Muscle of back (tissue), 13 donors: ENCODE results near the gene C14orf39. TPM values are rescaled to one million over a fixed set of nuclear protein-coding genes. Genes with fewer than 3 reads are reported as not detected.

Experiments used
- DNase-seq, 3 donors: peaks; one replicate each; pipeline versions ENCODE4 v3.0.0 to v3.0.0-alpha.2; 2013
- long read RNA-seq, 9 donors: transcript quantifications; one replicate each; lab custom pipeline, GENCODE V29; 2026
- polyA plus RNA-seq, 10 donors: library from polyadenylated mRNA; unstranded; fragments of 120-200 nt; gene quantifications; one replicate each; pipeline ENCODE4 v1.2.1, GENCODE V29; 2013; ENCODE audit not compliant: insufficient read length in 10 of 10

C14orf39 gene, protein sequence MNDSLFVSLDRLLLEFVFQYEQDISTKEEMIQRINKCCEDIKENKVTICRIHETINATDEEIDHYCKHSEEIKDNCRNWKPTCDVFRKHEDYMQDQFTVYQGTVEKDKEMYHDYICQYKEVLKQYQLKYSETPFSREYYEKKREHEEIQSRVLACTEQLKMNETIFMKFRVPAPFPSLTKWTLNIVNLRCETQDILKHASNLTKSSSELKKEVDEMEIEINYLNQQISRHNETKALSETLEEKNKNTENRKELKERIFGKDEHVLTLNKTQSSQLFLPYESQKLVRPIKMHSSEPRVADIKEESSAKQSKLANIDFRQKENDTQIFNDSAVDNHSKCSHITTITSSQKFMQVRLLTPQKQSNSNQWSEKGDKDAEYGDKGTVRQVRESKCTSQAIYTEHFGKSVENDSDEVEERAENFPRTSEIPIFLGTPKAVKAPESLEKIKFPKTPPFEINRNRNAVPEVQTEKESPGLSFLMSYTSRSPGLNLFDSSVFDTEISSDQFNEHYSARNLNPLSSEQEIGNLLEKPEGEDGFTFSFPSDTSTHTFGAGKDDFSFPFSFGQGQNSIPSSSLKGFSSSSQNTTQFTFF
- polyA plus RNA-seq: 1 to 10 TPM in 7 of 10 donors, under 1 TPM in 3; 0.78 to 3.1 (median 1.4) TPM
- long read RNA-seq, donor 1: 0 reads
- long read RNA-seq, donor 2: 0 reads
- long read RNA-seq, donor 3: 0 reads
- long read RNA-seq, donor 4: 0 reads
- long read RNA-seq, donor 5: 0 reads
- long read RNA-seq, donor 6: 0 reads
- long read RNA-seq, donor 7: 0 reads
- long read RNA-seq, donor 8, partial matches to known transcripts: 16 of 16 reads
- long read RNA-seq, donor 8, other reads (novel, unspliced or antisense): 0 of 16 reads
- long read RNA-seq, donor 9: 0 reads

DNA sequence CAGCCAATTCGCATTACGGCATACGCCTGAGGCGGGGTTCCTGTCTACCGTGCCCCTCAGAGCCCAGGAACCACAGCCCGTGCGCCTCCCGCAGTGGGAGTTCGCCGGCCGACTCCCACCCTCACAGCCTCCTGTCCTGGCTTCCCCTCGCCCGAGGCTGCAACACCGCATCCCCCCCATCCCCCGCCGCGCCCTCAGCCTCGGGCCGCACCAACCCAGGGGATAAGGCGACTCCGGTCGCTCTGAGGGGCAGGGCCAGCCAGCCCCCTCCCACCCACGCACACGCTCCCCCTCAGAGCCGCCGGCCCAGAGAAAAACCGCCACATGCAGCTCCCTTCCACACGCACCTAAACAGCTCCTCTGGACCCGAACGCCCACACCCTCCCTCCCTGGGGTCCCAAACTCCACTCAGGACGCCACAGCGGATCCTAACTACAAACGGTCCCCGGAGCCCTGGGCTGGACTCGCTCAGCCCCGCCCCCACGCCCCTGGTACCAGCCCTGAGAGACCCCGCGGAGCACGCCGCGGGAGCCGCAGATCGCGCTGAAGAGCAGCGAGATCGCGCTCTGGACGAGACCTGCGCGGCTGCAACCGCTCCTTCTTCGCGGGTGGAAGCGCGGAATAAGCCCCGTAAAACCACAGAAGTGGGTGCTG, at the start of gene C14orf39:
Gene C14orf39, minus strand, starts transcription at position 466 of the 654 bp plus-strand sequence. CDS start 985 bp downstream, outside the sequence.
- peak; percentile 42 to 90 (median 71) for DNase-seq

- no peak for DNase-seq
These were observed 46.6 kb upstream of the C14orf39 start for GRCh38 chr14:60532442-60532841.

DNA sequence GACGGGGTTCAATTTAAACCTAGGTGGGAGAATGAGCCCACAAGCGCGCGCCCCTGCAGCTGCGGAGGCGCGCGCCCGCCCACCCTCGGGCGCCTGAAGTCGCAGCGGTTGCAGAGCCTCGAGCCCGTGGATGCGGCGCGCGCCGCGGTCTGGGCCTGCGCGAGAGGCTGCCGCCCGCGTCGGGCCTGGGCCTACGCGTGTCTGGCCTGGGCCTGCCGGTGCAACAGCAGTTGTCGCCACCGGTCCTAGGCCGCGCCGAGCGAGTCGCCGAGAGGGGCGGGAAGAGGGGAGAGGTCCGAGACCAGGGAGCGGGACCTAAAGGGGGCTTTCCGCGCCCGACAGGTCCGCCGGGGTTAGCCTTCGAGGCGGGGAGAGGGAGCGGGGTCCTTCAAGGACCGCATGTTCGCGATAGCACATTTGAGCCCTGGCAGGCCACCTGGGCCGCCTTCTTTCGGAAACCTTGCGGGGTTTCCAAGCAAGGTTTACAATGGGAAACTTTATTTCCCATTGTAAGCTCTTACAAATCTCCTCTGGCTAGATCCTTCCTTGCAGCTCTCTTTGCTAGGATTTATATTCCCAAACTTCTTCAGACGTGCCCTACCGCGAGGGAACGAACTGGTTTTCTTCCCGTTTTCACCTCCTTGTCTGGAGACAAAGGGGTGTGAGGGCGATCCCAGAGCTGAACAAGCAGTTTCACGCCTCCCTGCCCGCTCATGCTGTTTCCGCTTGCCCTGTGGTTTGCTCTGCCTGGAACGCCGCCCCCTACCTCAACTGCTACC, 29.8 kb upstream of the C14orf39 start:
- peak in 2 of 3 donors; percentile 46 to 79 for DNase-seq

DNA sequence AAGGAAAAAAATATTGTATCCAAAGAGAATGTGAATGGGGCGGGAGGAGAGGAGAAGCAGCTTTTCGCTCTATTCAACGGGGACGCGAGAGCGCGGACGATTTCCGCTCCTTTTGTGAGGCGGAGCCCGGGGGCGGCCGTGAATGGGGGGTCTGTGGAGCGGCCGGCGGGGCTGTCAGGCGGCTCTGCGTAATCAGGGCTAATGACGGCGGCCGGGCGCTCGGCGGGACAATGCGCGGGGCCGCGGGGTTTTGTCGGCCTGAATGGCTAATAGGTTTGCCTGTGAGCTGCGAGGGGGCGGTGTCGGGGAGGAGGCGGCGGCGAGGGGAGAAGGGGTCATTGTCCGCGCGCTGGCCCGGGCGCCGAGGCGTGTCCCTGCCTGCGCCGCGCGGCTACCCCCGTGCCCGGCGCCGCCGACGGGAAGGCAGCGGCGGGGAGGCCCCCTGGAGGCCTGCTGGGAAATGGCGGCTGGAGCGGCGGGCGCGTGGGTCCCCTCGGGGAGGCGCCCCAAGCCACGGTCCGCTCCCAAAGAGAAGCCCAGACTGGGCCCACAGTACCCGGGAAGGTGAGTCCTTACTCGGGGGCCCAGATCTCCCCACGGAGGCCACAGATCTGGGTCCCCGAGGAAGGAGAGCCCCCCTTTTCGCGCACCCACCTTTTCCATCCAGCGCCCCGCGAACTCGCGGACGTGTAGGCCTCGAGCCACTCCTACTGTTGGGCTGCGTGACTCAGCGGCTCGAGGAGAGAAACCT, 29.1 kb upstream of the C14orf39 start:
- DNase-seq: peak in 2 of 3 donors; percentile 42 to 84

DNA sequence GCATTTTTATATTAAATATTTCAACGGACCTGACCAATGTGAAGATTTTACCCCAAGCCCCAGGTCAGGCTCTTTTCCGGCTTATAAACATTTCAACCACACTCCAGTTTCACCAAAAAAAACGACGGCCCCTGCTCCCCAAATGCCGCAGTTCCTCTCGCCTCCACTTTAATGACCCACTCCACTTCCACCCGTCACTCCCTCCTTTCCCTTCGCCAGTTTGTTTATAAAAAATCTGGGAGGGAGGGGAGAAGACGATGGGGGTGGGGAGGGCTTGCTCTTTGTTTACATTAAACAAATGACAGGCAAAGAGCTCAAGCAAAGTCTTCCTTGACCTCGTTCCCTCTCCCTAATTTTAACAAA, 28.5 kb upstream of the C14orf39 start:
- no peak for DNase-seq

DNA sequence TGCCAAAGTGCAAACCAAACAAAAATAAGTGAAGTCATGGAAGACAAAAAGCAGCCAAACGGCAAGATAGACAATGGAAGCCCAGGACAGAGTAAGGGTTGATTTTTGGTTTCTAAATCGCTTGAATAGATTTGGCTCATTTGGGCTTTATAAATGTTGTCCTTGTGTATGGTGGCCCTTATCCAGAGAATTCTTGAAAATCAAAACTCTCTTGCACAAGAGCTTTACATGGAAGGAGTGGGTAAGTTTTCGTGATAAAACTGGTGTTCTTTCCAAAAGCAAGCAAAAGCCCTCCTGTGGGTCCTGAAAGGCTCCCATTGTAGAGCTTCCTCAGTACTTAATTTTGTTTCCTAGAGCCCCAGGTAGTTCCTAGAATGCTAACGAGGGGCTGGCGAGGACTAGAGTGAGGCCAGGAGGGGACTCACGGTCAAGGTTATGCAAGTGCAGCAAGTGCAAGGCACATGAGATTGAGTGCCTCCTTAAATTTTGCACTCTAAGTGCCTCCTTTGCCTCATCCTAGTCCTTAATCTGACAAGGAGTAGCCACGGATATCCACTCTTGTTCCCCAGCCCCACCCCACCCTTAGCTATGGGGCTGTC, 27.2 kb upstream of the C14orf39 start:
- DNase-seq: peak in 1 of 3 donors; percentile 33

DNA sequence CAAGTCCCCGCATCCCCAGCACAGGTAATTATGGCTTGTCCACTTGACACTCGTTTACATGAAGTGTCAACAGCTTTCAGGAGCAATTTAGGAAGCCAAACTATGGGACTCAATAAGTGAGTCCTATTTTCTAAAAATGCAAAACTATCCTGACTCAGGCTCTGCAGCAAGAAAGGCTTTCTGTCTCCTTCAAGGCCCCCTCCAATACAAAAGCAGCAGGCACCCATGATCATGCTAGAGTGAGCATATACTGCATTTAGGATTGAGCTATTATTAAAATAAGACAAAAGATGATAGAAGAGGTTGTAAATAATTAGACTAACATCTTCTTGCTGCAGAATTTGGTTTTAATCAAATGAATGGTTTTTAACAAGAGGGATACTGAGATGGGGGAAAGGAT, 26.3 kb upstream of the C14orf39 start:
- peak in 1 of 3 donors; percentile 48 for DNase-seq

GRCh38 chr14:60510951-60511599, 25.2 kb upstream of the C14orf39 start:
- peak in 1 of 3 donors; percentile 60 for DNase-seq

DNA sequence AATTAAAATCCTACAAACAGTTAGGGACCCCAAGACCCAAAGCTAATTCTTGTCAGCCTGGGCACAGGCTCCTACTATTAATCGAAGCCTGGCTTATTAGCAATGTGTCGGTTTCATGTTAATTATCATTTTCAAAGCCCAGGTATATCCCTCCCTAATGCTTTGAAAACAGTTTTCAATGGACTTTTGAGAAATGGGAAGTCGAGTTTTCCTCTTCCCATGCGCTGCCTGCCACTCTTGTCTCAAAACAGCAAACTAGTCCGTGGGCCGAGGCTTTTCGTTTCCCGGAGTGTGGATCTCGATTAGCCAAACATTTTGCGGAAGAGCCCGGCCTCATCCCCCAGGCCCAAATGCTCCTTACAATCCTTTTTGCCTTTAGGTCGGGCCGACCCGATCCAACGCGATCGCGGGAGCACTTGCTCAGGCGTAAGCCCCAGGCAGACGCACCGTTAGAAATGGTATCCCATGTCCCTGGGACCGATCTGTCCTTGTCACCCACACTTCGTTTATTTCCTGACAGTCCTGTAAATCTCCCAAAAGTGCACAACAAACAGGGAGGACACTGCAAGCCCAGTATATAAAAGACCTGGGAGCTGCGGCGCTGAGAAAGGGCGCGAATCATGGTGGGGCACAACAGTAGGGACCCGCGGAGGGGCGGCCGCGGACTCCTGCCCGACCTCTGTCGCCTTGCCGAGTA, 24.5 kb upstream of the C14orf39 start:
- DNase-seq: peak in 1 of 3 donors; percentile 51

DNA sequence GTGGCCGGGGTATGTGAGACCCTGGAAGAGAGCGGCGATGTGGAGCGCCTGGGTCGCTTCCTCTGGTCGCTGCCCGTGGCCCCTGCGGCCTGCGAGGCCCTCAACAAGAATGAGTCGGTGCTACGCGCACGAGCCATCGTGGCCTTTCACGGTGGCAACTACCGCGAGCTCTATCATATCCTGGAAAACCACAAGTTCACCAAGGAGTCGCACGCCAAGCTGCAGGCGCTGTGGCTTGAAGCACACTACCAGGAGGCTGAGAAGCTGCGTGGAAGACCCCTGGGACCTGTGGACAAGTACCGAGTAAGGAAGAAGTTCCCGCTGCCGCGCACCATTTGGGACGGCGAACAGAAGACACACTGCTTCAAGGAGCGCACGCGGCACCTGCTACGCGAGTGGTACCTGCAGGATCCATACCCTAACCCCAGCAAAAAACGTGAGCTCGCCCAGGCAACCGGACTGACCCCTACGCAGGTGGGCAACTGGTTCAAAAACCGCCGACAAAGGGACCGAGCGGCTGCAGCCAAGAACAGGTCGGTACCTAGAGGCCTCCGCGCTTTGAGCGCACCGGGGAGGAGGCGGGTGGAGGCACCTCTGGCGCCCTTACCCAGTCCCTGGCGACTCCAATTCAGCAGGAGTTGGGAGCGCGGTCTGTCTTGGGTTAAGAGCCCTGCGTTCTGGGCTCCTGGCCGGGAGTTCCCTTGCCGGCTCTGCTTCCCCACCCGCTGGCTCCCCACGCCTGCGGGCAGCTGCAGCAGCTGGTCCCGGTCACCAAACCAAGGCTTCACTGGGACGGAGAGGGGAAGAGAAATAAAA, 23.8 kb upstream of the C14orf39 start:
- peak in 1 of 3 donors; percentile 43 for DNase-seq

- peak in 1 of 3 donors; percentile 64 for DNase-seq
These were observed 23.0 kb upstream of the C14orf39 start, which contains the start of gene SIX6 for GRCh38 chr14:60508707-60509437. SIX6 (plus strand) TSS chr14:60509146; CDS start chr14:60509399, 253 bp downstream.

- peak in 1 of 3 donors; percentile 48 for DNase-seq
These were observed 22.5 kb upstream of the C14orf39 start for GRCh38 chr14:60508363-60508706.

DNA sequence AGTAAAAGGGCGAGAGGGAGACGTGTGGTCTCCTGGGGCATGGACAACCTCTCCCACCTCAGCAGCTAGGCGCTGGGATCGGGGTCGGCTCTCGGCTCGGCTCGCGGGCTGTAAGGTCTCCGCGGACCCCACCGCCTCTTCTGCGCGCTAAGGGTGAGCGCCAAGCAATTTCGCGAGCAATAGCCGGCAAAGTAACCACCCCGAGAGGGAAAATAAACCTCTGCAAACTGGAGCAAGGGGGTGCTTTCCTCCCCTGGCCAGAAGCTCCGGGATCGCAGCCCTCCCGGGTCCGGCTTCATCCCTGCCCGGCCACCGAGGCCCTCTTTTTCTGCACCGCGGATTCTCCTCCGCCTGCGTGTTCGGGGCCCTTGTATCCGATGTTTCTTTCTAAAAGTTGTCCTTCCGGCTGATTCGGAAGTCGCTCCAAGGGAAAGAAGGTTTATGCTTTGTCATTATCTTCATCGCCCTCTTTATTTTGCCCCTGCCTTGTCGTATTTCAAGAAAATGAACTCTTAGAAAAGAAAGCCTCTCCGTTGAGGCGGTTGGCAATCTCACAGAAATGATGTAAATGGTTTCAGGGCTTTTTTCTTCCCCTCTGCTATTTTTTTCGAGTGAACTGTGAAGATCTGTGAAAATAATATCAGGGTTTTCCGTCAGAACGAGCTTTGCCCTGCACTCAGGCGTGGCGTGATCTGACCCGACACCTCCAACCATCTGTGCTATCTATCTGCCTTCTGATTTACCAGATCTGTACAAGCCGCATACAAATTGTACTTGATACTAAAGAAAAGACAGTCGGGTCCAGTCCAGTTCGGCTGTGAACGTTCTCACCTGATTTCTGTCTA, 21.3 kb upstream of the C14orf39 start:
- peak in 1 of 3 donors; percentile 56 for DNase-seq

DNA sequence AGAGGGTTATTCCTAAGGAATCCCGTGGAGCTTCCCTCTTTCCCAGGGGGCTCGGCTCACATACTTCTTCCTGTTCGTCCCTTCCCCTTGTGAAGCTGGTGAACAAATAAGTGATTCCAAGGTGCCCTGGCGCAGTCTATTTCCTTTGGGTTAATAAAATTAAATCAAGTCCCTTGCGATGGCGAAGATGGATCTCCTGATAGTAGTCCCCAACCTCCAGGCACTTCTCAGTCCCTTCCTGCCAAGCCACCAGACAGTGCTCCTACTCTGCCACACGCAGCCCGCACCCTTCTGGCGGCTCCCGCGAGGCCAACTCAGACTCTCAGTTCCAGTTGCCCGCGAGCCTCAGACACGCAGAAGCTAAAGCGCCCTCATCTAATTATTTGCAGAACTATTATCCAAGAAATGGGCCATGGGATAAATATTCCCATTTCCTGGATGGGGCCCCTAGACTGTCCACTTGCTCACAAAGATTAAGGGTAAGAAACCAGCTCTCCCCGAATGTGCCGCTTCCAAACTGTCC, 20.7 kb upstream of the C14orf39 start:
- peak in 1 of 3 donors; percentile 14 for DNase-seq

- no peak for DNase-seq
These were observed 20.1 kb upstream of the C14orf39 start for GRCh38 chr14:60506010-60506409.

- no peak for DNase-seq
These were observed 19.6 kb upstream of the C14orf39 start for GRCh38 chr14:60505448-60505847.
